ENCODE measurements around the gene SERPINH1. TPM values are rescaled to one million over a fixed set of nuclear protein-coding genes. Genes with fewer than 3 reads are reported as not detected.

The SERPINH1 gene
- total and polyA plus RNA-seq, 3 donors from 2014 or later: 92.2 to 178 (median 122) TPM

DNA sequence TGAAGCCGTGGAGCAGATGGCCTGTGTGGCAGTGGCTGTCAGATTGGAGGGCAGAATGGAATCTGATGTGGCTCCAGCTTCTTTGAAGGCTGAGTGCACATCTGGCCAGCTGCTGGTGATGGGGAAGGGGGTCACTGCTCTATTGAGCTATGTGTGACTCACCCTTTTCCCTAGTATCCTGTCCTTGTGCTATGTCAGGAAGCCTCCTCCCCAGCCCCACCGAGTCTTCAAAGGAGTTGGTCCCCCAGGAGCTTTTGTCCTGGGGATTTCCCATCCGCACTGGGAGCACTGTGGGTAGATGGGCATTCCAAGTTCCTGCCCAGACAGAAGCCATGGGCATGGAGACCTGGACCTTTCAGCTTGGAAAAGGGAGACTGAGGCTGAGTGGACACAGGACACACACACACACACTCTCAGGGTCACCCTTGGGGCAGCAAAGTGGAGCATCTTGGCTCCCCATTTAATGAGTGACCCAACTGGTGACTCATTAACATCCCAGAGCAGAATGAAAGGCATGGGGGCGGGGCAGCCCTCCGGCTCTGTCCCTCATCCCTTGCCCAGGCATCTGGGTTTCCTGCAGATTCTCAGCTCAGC is 3.3 kb downstream of the SERPINH1 start:
- no peaks in the 10 kb centered on the region for H3K36me3 ChIP-seq (ENCODE audit: low read depth, missing control alignments)
- H3K27me3 ChIP-seq: no peaks in the 10 kb centered on the region
- H3K4me1 ChIP-seq: peaks cover 42% of the 10 kb centered on the region
- no peak overlapping the region for H3K4me3 ChIP-seq
- WGBS, 2 donors: 48 to 61% methylated on average over 4 to 5 of the region's 5 CpGs
- intact Hi-C loops (cut with DNase I; ENCODE audit: low total_unique reads): no loop called here
- H3K27ac ChIP-seq: peak overlapping the region; percentile 99 to 100
- TF ChIP-seq, protein P1, sequence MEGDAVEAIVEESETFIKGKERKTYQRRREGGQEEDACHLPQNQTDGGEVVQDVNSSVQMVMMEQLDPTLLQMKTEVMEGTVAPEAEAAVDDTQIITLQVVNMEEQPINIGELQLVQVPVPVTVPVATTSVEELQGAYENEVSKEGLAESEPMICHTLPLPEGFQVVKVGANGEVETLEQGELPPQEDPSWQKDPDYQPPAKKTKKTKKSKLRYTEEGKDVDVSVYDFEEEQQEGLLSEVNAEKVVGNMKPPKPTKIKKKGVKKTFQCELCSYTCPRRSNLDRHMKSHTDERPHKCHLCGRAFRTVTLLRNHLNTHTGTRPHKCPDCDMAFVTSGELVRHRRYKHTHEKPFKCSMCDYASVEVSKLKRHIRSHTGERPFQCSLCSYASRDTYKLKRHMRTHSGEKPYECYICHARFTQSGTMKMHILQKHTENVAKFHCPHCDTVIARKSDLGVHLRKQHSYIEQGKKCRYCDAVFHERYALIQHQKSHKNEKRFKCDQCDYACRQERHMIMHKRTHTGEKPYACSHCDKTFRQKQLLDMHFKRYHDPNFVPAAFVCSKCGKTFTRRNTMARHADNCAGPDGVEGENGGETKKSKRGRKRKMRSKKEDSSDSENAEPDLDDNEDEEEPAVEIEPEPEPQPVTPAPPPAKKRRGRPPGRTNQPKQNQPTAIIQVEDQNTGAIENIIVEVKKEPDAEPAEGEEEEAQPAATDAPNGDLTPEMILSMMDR (IDR thresholded peaks at IDR 0.05): no peak
- TF ChIP-seq POLR2A (IDR thresholded peaks at IDR 0.05): no peak
- no peaks in the 10 kb centered on the region for H3K9me3 ChIP-seq
- DNase-seq: no peak

DNA sequence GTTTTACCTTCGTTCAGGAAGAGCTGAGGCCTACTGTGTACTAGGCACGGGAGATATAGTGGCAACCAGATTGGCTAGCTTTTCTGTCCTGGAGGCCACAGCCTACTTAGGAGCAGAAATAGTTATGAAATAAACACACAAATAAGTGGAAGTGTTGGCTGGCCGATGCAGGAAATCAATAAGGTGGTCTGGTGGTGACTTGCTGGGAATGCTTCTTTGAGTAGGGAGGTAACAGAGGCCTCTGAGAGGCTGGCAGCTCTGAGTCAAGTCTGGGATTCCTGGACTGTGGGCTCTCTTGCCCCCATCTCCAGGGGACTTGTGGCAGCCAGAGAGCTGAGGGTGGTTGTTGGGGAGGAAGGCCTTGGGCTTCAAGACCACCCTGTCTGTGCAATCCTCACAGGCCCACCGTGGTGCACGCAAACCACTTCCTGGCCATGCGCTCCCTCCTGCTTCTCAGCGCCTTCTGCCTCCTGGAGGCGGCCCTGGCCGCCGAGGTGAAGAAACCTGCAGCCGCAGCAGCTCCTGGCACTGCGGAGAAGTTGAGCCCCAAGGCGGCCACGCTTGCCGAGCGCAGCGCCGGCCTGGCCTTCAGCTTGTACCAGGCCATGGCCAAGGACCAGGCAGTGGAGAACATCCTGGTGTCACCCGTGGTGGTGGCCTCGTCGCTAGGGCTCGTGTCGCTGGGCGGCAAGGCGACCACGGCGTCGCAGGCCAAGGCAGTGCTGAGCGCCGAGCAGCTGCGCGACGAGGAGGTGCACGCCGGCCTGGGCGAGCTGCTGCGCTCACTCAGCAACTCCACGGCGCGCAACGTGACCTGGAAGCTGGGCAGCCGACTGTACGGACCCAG is 4.1 kb downstream of the SERPINH1 start:
- Histone ChIP-seq H3K4me3 (no peak overlapping the region), H3K9me3 (no peaks in the 10 kb centered on the region), H3K27me3 (no peaks in the 10 kb centered on the region), H3K4me1 (peaks cover 34% of the 10 kb centered on the region), H3K36me3 (ENCODE audit: low read depth, missing control alignments) (no peaks in the 10 kb centered on the region), H3K27ac (peak overlapping the region in 1 of 2 donors; percentile 38)
- intact Hi-C loops (cut with DNase I; ENCODE audit: low total_unique reads): no loop called here
- no peak for TF ChIP-seq POLR2A (IDR thresholded peaks at IDR 0.05)
- TF ChIP-seq, protein P1 (IDR thresholded peaks at IDR 0.05): no peak
- WGBS, 2 donors: 65 to 83% methylated on average over 14 to 43 of the region's 43 CpGs
- no peak for DNase-seq

DNA sequence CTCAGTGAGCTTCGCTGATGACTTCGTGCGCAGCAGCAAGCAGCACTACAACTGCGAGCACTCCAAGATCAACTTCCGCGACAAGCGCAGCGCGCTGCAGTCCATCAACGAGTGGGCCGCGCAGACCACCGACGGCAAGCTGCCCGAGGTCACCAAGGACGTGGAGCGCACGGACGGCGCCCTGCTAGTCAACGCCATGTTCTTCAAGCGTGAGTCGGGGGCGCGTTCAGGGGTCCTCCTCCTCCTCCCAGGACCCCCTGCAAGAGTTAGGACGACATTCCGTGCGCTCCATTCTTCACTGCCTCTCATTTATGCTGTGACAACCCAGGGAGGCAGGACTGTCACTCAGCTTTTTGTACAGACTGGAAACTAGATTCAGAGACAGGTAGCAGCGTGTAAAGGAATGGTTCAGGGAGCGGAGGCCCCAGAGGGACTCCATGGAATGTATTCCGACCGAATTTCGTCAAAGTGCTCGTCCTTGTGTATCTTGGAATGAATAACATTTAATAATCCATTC is 4.8 kb downstream of the SERPINH1 start:
- H3K4me1 ChIP-seq: peaks cover 28% of the 10 kb centered on the region
- no peaks in the 10 kb centered on the region for H3K36me3 ChIP-seq (ENCODE audit: low read depth, missing control alignments)
- TF ChIP-seq POLR2A (IDR thresholded peaks at IDR 0.05): no peak
- TF ChIP-seq, protein P1 (IDR thresholded peaks at IDR 0.05): no peak
- no peak for DNase-seq
- H3K27ac ChIP-seq: no peak overlapping the region
- H3K4me3 ChIP-seq: no peak overlapping the region
- intact Hi-C loops (cut with DNase I; ENCODE audit: low total_unique reads): no loop called here
- H3K9me3 ChIP-seq: no peaks in the 10 kb centered on the region
- WGBS, 2 donors: 62 to 69% methylated on average over 33 to 34 of the region's 34 CpGs
- H3K27me3 ChIP-seq: no peaks in the 10 kb centered on the region

DNA sequence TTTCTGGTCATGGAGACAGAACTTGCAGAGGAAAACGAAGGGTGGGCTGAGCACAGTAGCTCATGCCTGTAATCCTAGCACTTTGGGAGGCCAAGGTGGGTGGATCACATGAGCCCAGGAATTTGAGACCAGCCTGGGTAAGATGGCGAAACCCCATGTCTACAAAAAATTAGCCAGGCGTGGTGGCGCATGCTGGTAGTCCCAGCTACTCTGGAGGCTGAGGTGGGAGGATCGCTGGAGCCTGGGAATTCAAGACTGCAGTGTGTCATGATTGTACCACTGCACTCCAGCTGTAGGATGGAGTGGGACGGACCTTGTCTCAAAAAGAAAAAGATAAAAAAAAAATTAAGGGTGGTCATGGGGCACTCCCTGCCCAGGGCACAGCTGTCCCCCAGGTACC is 5.9 kb downstream of the SERPINH1 start:
- no peak for TF ChIP-seq POLR2A (IDR thresholded peaks at IDR 0.05)
- TF ChIP-seq, protein P1 (IDR thresholded peaks at IDR 0.05): no peak
- Histone ChIP-seq H3K27ac (no peak overlapping the region), H3K36me3 (ENCODE audit: low read depth, missing control alignments) (no peaks in the 10 kb centered on the region), H3K9me3 (no peaks in the 10 kb centered on the region), H3K27me3 (no peaks in the 10 kb centered on the region), H3K4me1 (peaks cover 28% of the 10 kb centered on the region), H3K4me3 (no peak overlapping the region)
- intact Hi-C loops (cut with DNase I; ENCODE audit: low total_unique reads): no loop called here
- WGBS, 2 donors: 89 to 100% methylated on average over 4 to 6 of the region's 6 CpGs
- DNase-seq: no peak

Measured in testis (tissue), 3 donors.